K562 (cell line): ENCODE data around the gene TCTN3. TPM values are rescaled to one million over a fixed set of nuclear protein-coding genes. Genes with fewer than 3 reads are reported as not detected.

ENCODE experiments used
- CHCHD3 ChIP-seq: fragments of 250-450 bp; sonication (Bioruptor Pico); IDR thresholded peaks from 2 replicates; pipeline ENCODE4 v2.1.2; 2022; ENCODE audit warnings: mild to moderate bottlenecking
- DACH1 ChIP-seq: fragments of 450-650 bp; IDR thresholded peaks from 2 replicates; pipeline ENCODE4 v1.6.1; 2018; ENCODE audit not compliant: partially characterized antibody
- FOXK1 ChIP-seq: sonication (generic); formaldehyde crosslinking; IDR thresholded peaks from 2 replicates; pipeline ENCODE4 v1.8.0; 2022; ENCODE audit warnings: missing genetic modification reagents, mild to moderate bottlenecking, borderline replicate concordance
- KLF1 ChIP-seq: fragments of 450-650 bp; IDR thresholded peaks from 2 replicates; pipeline ENCODE4 v1.6.1; 2016; ENCODE audit warnings: missing genetic modification characterization, missing compliant biosample characterization
- MEF2A ChIP-seq: IDR thresholded peaks from 2 replicates; pipeline ENCODE4 v1.6.1; 2011; ENCODE audit warnings: low read depth, mild to moderate bottlenecking, low read length, moderate library complexity; ENCODE audit not compliant: control insufficient read depth
- MTF1 ChIP-seq: fragments of 250-450 bp; sonication (Bioruptor Pico); IDR thresholded peaks from 2 replicates; pipeline ENCODE4 v1.9.0; 2021; ENCODE audit warnings: moderate library complexity, mild to moderate bottlenecking, inconsistent platforms, borderline replicate concordance
- NFE2L1 ChIP-seq: fragments of 450-650 bp; IDR thresholded peaks from 2 replicates; pipeline ENCODE4 v1.6.1; 2016; ENCODE audit warnings: missing genetic modification characterization, low read depth, mild to moderate bottlenecking, missing compliant biosample characterization, moderate library complexity, borderline replicate concordance
- NR2C1 ChIP-seq, 2 experiments: fragments of 450-650 bp; IDR thresholded peaks; 2 replicates each; pipeline ENCODE4 v1.6.1; 2017; ENCODE audit warnings: mild to moderate bottlenecking in 2 of 2, antibody characterized with exemption in 1 of 2, inconsistent platforms in 1 of 2, missing compliant biosample characterization in 1 of 2, missing genetic modification characterization in 1 of 2
- POLR2B ChIP-seq: fragments of 450-650 bp; IDR thresholded peaks from 2 replicates; pipeline ENCODE4 v1.6.1; 2018; ENCODE audit warnings: low read depth; ENCODE audit not compliant: partially characterized antibody
- RBFOX2 ChIP-seq: fragments of 200-400 bp; formaldehyde crosslinking; IDR thresholded peaks from 2 replicates; pipeline ENCODE4 v1.6.1; 2017; ENCODE audit warnings: low read depth, mild to moderate bottlenecking, low read length, moderate library complexity
- SRSF1 ChIP-seq: fragments of 200-400 bp; formaldehyde crosslinking; IDR thresholded peaks from 2 replicates; pipeline ENCODE4 v1.6.1; 2017; ENCODE audit warnings: mild to moderate bottlenecking, low read depth, low read length, moderate library complexity
- TAF15 ChIP-seq: fragments of 200-400 bp; formaldehyde crosslinking; IDR thresholded peaks from 2 replicates; pipeline ENCODE4 v1.6.1; 2017; ENCODE audit warnings: mild to moderate bottlenecking, low read depth, low read length, moderate library complexity
- TEAD2 ChIP-seq: fragments of 450-650 bp; IDR thresholded peaks from 2 replicates; pipeline ENCODE4 v1.6.1; 2016; ENCODE audit warnings: missing genetic modification characterization, control low read depth, missing compliant biosample characterization
- USF1 ChIP-seq: sonication (generic); formaldehyde crosslinking; IDR thresholded peaks from 2 replicates; pipeline ENCODE4 v1.9.0; 2022; ENCODE audit warnings: mild to moderate bottlenecking, missing genetic modification reagents
- ZBTB34 ChIP-seq: fragments of 250-450 bp; sonication (Bioruptor Pico); IDR thresholded peaks from 2 replicates; pipeline ENCODE4 v1.8.0; 2021; ENCODE audit warnings: mild to moderate bottlenecking, moderate library complexity
- ZFP30 ChIP-seq: fragments of 250-450 bp; sonication (Bioruptor Pico); IDR thresholded peaks from 2 replicates; pipeline ENCODE4 v1.8.0; 2022; ENCODE audit warnings: moderate library complexity, mild to moderate bottlenecking, inconsistent platforms, borderline replicate concordance
- ZNF175 ChIP-seq: fragments of 200-800 bp; sonication (Bioruptor generic); IDR thresholded peaks from 2 replicates; pipeline ENCODE4 v1.6.1; 2016; ENCODE audit warnings: low read depth, mild to moderate bottlenecking, missing genetic modification characterization, missing compliant biosample characterization
- ZNF24 ChIP-seq: fragments of 450-650 bp; IDR thresholded peaks from 2 replicates; pipeline ENCODE4 v1.6.1; 2016
- ZNF445 ChIP-seq: fragments of 250-450 bp; sonication (Bioruptor Pico); IDR thresholded peaks from 2 replicates; pipeline ENCODE4 v1.4.0; 2020; ENCODE audit warnings: low read depth, mild to moderate bottlenecking, moderate library complexity
- ZNF584 ChIP-seq: fragments of 200-800 bp; sonication (Bioruptor generic); IDR thresholded peaks from 2 replicates; pipeline ENCODE4 v1.6.1; 2016; ENCODE audit warnings: low read depth, mild to moderate bottlenecking, missing genetic modification characterization, missing compliant biosample characterization
- ZNF668 ChIP-seq: fragments of 250-450 bp; sonication (Bioruptor Pico); IDR thresholded peaks from 2 replicates; pipeline ENCODE4 v1.8.0; 2022; ENCODE audit warnings: mild to moderate bottlenecking, inconsistent platforms
- ZNF79 ChIP-seq: fragments of 250-450 bp; sonication (Bioruptor Pico); IDR thresholded peaks from 2 replicates; pipeline ENCODE4 v1.4.0; 2020; ENCODE audit warnings: low read depth, mild to moderate bottlenecking, moderate library complexity
- polyA plus RNA-seq, 8 experiments: library from polyadenylated mRNA; depleted of rRNA in 4 of 8; stranded (reverse) in 5 of 8; unstranded in 3 of 8; fragments of >200 nt; fragmentation: Nextera tagmentation in 2 of 8; fragmentation: Illumina TruSeq in 1 of 8; extraction: Ambion mirVana in 2 of 8; extraction: Trizol in 1 of 8; gene quantifications; 2 replicates each; pipeline versions ENCODE4 v1.2.1 to v1.2.3, GENCODE V29; 2011 to 2014; ENCODE audit warnings: inconsistent platforms in 1 of 8, missing spikeins in 1 of 8
- total RNA-seq, 7 experiments: library from RNA; depleted of rRNA in 6 of 7; stranded (reverse); fragments of >200 nt in 6 of 7; fragmentation: Illumina TruSeq in 2 of 7; extraction: Trizol in 2 of 7; gene quantifications; 2 replicates each; pipeline versions ENCODE4 v1.2.1 to v1.2.3, GENCODE V29; 2011 to 2021; ENCODE audit warnings: low replicate concordance in 1 of 7
- TF ChIP-seq, protein P1 (sequence below): sonication (generic); formaldehyde crosslinking; IDR thresholded peaks from 2 replicates; pipeline ENCODE4 v1.9.0; 2022; ENCODE audit warnings: mild to moderate bottlenecking, missing genetic modification reagents
- TF ChIP-seq, protein P2 (sequence below): fragments of 250-450 bp; sonication (Bioruptor Pico); IDR thresholded peaks from 2 replicates; pipeline ENCODE4 v1.8.0; 2022; ENCODE audit warnings: inconsistent platforms

TCTN3 gene
- total and polyA plus RNA-seq, 9 of the 15 experiments (the other 6 are each of a cell fraction or from before 2014, with no cell fraction given): 10.4 to 25.8 (median 16.3) TPM

DNA sequence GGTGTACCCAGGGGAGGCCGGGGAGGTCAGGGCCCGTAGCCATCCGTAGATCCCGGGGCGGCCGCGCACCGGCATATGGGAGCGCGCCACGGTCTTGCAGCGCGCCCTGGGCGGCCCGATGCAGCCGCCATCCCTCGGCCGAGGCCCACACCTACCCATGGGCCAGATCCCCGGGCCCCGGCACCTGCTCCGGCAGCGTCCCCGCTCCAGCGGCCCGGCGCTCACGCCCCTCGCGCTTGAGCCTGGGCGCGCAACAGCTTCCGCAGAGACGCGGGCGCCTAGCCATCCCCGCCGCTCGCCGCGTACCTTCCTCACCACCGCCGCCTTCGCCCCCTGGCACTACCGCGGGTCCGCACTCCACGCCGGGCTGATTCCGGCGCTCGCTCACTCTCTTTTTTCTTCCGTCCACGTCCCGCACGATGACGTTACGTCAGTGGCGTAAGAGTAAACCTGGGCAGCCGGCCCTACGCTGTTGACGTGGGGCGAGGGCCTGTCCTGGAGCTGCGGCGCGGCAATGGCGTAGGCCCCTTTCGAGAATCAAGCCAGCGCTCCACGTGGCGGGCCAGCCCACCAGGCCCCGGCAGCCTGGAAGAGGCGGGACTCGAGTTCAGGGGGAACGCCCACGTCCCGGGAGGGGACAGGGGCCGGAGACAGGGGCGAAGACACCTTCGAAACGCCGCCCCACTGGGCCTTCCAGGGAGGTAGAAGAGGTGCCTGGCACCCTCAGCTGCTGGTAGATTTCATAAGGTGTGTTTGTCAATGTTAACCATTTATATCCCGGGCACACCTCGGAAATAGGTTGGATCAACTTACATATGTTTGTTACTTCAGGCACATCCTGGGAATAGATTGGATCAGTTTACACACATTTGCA, 37.2 kb downstream of the TCTN3 start, which contains the start of gene ALDH18A1 (continued):
- no peak for TF ChIP-seq ZNF175
- peak; percentile 86 for TF ChIP-seq RBFOX2
- no peak for TF ChIP-seq MEF2A
- peak; percentile 100; the same call in 1 of the 2 replicates for TF ChIP-seq TAF15
- TF ChIP-seq DACH1: no peak
- TF ChIP-seq NR2C1 (IDR thresholded peaks at IDR 0.05): no peak
- no peak for TF ChIP-seq NR2C1 (tag; IDR thresholded peaks at IDR 0.05)
- TF ChIP-seq ZBTB34 (CRISPR knock-in tag): no peak
- no peak for TF ChIP-seq ZNF445
- TF ChIP-seq, protein P1, sequence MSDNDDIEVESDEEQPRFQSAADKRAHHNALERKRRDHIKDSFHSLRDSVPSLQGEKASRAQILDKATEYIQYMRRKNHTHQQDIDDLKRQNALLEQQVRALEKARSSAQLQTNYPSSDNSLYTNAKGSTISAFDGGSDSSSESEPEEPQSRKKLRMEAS: peak; percentile 92
- TF ChIP-seq ZNF668: no peak
- no peak for TF ChIP-seq TEAD2 (tag)
- TF ChIP-seq, protein P2, sequence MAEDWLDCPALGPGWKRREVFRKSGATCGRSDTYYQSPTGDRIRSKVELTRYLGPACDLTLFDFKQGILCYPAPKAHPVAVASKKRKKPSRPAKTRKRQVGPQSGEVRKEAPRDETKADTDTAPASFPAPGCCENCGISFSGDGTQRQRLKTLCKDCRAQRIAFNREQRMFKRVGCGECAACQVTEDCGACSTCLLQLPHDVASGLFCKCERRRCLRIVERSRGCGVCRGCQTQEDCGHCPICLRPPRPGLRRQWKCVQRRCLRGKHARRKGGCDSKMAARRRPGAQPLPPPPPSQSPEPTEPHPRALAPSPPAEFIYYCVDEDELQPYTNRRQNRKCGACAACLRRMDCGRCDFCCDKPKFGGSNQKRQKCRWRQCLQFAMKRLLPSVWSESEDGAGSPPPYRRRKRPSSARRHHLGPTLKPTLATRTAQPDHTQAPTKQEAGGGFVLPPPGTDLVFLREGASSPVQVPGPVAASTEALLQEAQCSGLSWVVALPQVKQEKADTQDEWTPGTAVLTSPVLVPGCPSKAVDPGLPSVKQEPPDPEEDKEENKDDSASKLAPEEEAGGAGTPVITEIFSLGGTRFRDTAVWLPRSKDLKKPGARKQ (CRISPR knock-in tag): no peak
- no peak for TF ChIP-seq MTF1
- TF ChIP-seq ZNF24: peak; percentile 100
- TF ChIP-seq ZNF584: no peak
- TF ChIP-seq NFE2L1: no peak
- TF ChIP-seq SRSF1: peak; percentile 99
- no peak for TF ChIP-seq FOXK1
- no peak for TF ChIP-seq CHCHD3 (CRISPR knock-in tag)
- no peak for TF ChIP-seq ZNF79
- TF ChIP-seq KLF1: no peak
- TF ChIP-seq POLR2B: no peak
- TF ChIP-seq USF1 (CRISPR knock-in tag): peak; percentile 63
- TF ChIP-seq ZFP30 (CRISPR knock-in tag): no peak
